ENCODE data around the gene CCDC188.

Gene CCDC188

DNA sequence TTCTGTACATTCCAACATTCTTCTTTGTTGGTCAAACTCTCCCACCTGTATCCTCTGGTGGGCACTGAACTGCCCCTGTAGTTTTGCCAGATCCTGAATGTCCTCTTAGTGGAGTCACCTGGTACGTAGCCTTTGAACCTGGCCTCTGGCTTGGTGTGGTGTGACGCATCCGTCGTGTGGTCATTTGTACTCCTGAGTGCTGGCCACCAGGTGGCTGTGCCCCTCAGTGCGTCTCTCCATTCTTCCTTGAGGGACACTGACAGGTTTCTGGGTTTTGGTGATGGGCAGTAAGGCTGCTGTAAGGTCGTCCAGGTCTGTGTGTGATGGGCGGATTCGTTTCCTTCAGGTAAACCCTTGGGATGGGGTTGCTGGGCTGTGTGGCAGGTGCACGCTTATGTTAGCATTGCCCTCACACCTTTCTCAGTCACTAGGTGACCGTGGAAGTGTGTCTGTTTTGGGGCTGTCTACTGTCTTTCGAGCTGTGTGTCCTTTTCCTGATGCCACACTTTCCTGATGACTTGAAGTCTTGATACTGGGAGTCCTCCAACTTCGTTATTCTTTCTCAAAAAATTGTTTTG is 48.6 kb downstream of the CCDC188 start:
- no peak for DNase-seq

- no peak for DNase-seq
Measured at GRCh38 chr22:20101638-20102037, 49.2 kb downstream of the CCDC188 start.

DNA sequence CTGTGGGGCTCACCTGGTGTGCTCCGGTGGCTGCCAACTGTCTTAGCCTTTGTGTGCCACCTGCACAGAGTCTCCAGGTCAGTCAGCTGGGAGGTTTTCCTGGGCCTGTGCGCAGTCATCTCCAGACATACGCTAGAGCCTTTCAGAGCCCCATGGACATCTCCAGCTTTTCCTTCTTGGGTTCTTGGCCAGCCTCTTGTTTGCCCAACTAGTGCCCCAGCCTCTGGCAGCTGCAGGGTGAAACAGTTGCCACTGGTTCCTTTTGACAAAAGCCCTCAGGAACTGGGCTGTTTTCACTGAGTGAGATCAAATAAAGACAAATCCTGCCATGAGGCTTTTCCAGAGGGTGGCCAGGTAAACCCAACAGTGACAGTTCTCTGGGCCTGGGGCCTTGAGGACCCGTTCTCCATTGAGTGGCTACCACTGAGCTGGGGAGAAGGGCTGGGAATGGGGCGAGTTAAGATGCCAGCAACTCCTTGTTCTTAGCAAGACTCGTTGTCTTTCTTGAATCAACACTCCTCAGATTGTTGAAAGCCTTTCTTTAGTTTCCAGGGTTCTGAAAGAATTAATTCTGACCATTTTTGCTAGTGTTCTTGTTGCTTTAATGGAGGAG is 51.6 kb downstream of the CCDC188 start:
- no peak for DNase-seq

Measured in CD4-positive, alpha-beta T cell treated with Interleukin-6 for 4 hours (primary cell).